Measurements from ENCODE around the gene PTPN4. TPM values are rescaled to one million over a fixed set of nuclear protein-coding genes. Genes with fewer than 3 reads are reported as not detected.

Gene PTPN4
- total and polyA plus RNA-seq, 2 donors (not counting 3 experiments of a cell fraction or from before 2014, with no cell fraction given) = 6.8 to 29.6 TPM

DNA sequence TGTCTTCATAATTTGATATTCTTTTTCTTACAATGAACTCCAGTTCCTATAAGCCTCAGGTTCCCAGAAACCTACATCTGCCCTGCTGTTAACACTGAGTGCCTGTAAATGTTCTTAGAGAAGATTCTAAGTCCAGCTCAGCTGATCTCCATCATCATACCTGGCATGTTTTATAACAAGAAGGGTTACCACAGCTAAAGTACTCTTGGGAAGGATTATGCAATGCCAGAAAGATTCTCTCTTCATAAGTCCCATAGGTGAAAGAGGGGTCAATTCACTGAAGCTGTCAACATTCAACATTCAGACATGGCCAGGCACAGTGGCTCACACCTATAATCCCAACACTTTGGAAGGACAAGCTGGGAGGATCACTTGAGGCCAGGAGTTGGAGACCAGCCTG lies 31.3 kb upstream of the PTPN4 start:
- intact Hi-C loops (cut with micrococcal nuclease) (no loop called here), dilution Hi-C loops (cut with MboI; ENCODE audit: extremely low pct_ligation_motif_present, low sequenced_read_pairs) (no loop called here)
- H3K27ac ChIP-seq (ENCODE audit: insufficient read depth, low read depth, low read length) = no peak overlapping the region
- DNase-seq (ENCODE audit: low read depth, low spot score) (no peak), FAIRE-seq (peak; percentile 28)
- ChIA-PET POLR2A (no interaction called here), CTCF (no interaction called here)
- no peaks in the 10 kb centered on the region for H3K4me1 ChIP-seq (ENCODE audit: control insufficient read depth, extremely low read depth, insufficient read depth, low read length)
- H3K79me2 ChIP-seq (ENCODE audit: control insufficient read depth, insufficient read depth, low read length) = no peaks in the 10 kb centered on the region
- no peaks in the 10 kb centered on the region for H3K36me3 ChIP-seq (ENCODE audit: control insufficient read depth in 2 of 2, extremely low read depth in 1 of 2, insufficient read depth in 2 of 2, low read length in 2 of 2)
- no peaks in the 10 kb centered on the region for H4K20me1 ChIP-seq (replicated peaks; ENCODE audit: control insufficient read depth, extremely low read depth, insufficient read depth, low read length)
- TF ChIP-seq POLR2A (IDR thresholded peaks at IDR 0.05; ENCODE audit: low read depth, low read length) (no peak), MYC (IDR thresholded peaks at IDR 0.05; ENCODE audit: low read depth, low read length) (no peak), JUN (IDR thresholded peaks at IDR 0.05; ENCODE audit: borderline replicate concordance, insufficient read depth, insufficient read length, low read depth) (no peak), FOS (IDR thresholded peaks at IDR 0.05; ENCODE audit: borderline replicate concordance, insufficient read depth, low read length) (no peak)
- no peak overlapping the region for H2AFZ ChIP-seq (ENCODE audit: low read depth, low read length)
- no peaks in the 10 kb centered on the region for H3K9me1 ChIP-seq (replicated peaks; ENCODE audit: control insufficient read depth, extremely low read depth, insufficient read depth, low read length)
- no peak overlapping the region for H3K4me3 ChIP-seq (replicated peaks in 1 of 3; ENCODE audit: insufficient read depth in 1 of 3, low read depth in 1 of 3, low read length in 3 of 3)
- no peaks in the 10 kb centered on the region for H3K9me3 ChIP-seq (replicated peaks; ENCODE audit: control insufficient read depth, insufficient read depth, low read length)
- no TSS peak for BruUV-seq (replicated peaks)
- peaks cover 12 to 17% of the 10 kb centered on the region in 2 experiments for H3K27me3 ChIP-seq (ENCODE audit: control insufficient read depth in 2 of 2, insufficient read depth in 2 of 2, low read length in 2 of 2)
- no peak overlapping the region for H3K9ac ChIP-seq (replicated peaks; ENCODE audit: extremely low read depth, insufficient read depth, low read length)
- no peak overlapping the region for H3K4me2 ChIP-seq (ENCODE audit: insufficient read depth, low read length)

DNA sequence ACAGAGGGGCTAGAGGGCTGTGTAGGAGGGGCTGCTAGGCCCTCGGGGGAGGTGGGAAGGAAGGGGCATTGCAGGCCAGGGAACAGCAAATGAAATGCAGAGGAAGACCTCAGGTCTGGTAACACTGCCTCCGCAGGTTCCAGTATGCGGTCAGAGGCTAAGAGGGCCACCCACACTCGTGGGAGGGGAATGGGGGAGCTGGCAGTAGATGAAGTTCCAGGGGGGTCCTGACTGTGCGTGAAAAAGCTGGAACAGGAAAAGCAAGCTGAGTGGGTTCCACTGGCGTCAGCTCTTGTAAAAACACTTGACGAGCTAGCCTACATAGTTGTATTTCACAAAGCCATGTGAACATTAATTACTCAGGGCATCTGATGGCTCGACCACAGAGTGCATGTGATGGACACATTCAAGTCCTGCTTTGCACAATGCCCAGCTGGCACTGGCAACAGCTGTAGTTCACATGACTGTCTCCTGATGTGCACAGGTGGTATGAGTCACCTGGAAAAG lies 29.0 kb upstream of the PTPN4 start:
- no peaks in the 10 kb centered on the region for H3K9me1 ChIP-seq (replicated peaks; ENCODE audit: control insufficient read depth, extremely low read depth, insufficient read depth, low read length)
- POLR2A ChIA-PET = no interaction called here
- intact Hi-C loops (cut with micrococcal nuclease) = no loop called here
- H3K27me3 ChIP-seq (ENCODE audit: control insufficient read depth in 2 of 2, insufficient read depth in 2 of 2, low read length in 2 of 2) = peaks cover 20 to 21% of the 10 kb centered on the region in 2 experiments
- dilution Hi-C loops (cut with MboI; ENCODE audit: extremely low pct_ligation_motif_present, low sequenced_read_pairs) = no loop called here
- H3K4me3 ChIP-seq (replicated peaks in 1 of 3; ENCODE audit: insufficient read depth in 1 of 3, low read depth in 1 of 3, low read length in 3 of 3) = no peak overlapping the region
- CTCF ChIA-PET = interaction anchor here (1.0 to 1.3 kb wide), 2 partner anchors 28 to 93 kb away, joined by 3 read pairs; no protein-coding TSS in a partner anchor
- TF ChIP-seq, protein P1, sequence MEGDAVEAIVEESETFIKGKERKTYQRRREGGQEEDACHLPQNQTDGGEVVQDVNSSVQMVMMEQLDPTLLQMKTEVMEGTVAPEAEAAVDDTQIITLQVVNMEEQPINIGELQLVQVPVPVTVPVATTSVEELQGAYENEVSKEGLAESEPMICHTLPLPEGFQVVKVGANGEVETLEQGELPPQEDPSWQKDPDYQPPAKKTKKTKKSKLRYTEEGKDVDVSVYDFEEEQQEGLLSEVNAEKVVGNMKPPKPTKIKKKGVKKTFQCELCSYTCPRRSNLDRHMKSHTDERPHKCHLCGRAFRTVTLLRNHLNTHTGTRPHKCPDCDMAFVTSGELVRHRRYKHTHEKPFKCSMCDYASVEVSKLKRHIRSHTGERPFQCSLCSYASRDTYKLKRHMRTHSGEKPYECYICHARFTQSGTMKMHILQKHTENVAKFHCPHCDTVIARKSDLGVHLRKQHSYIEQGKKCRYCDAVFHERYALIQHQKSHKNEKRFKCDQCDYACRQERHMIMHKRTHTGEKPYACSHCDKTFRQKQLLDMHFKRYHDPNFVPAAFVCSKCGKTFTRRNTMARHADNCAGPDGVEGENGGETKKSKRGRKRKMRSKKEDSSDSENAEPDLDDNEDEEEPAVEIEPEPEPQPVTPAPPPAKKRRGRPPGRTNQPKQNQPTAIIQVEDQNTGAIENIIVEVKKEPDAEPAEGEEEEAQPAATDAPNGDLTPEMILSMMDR (IDR thresholded peaks at IDR 0.05; ENCODE audit: extremely low read depth in 1 of 2, insufficient read depth in 1 of 2, low read depth in 1 of 2, low read length in 2 of 2) = no peak
- no peak for TF ChIP-seq JUN (IDR thresholded peaks at IDR 0.05; ENCODE audit: borderline replicate concordance, insufficient read depth, insufficient read length, low read depth)
- TF ChIP-seq EZH2 (IDR thresholded peaks at IDR 0.05; ENCODE audit: borderline replicate concordance, low read depth, low read length, severe bottlenecking) = no peak
- TF ChIP-seq, protein P2, sequence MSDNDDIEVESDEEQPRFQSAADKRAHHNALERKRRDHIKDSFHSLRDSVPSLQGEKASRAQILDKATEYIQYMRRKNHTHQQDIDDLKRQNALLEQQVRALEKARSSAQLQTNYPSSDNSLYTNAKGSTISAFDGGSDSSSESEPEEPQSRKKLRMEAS (IDR thresholded peaks at IDR 0.05; ENCODE audit: insufficient read depth, insufficient read length) = no peak
- TF ChIP-seq GATA2 (IDR thresholded peaks at IDR 0.05; ENCODE audit: insufficient read depth, insufficient read length, low read depth, low read length) = no peak
- TF ChIP-seq POLR2AphosphoS5 (IDR thresholded peaks at IDR 0.05; ENCODE audit: insufficient read depth, low read depth, low read length) = no peak
- no peak for TF ChIP-seq FOS (IDR thresholded peaks at IDR 0.05; ENCODE audit: borderline replicate concordance, insufficient read depth, low read length)
- TF ChIP-seq POLR2A (IDR thresholded peaks at IDR 0.05; ENCODE audit: low read depth, low read length) = no peak
- TF ChIP-seq MYC (IDR thresholded peaks at IDR 0.05; ENCODE audit: low read depth, low read length) = no peak
- H3K79me2 ChIP-seq (ENCODE audit: control insufficient read depth, insufficient read depth, low read length) = no peaks in the 10 kb centered on the region
- no peaks in the 10 kb centered on the region for H4K20me1 ChIP-seq (replicated peaks; ENCODE audit: control insufficient read depth, extremely low read depth, insufficient read depth, low read length)
- BruUV-seq (replicated peaks) = no TSS peak
- no peak for DNase-seq (ENCODE audit: low read depth, low spot score)
- no peaks in the 10 kb centered on the region for H3K36me3 ChIP-seq (ENCODE audit: control insufficient read depth in 2 of 2, extremely low read depth in 1 of 2, insufficient read depth in 2 of 2, low read length in 2 of 2)
- no peaks in the 10 kb centered on the region for H3K9me3 ChIP-seq (replicated peaks; ENCODE audit: control insufficient read depth, insufficient read depth, low read length)
- FAIRE-seq = no peak
- no peaks in the 10 kb centered on the region for H3K4me1 ChIP-seq (ENCODE audit: control insufficient read depth, extremely low read depth, insufficient read depth, low read length)
- no peak overlapping the region for H3K9ac ChIP-seq (replicated peaks; ENCODE audit: extremely low read depth, insufficient read depth, low read length)
- no peak overlapping the region for H3K27ac ChIP-seq (ENCODE audit: insufficient read depth, low read depth, low read length)
- H2AFZ ChIP-seq (ENCODE audit: low read depth, low read length) = no peak overlapping the region
- no peak overlapping the region for H3K4me2 ChIP-seq (ENCODE audit: insufficient read depth, low read length)
